NCI-H446 (cell line): ENCODE results near the gene TM4SF20.
"Not testable (repeated sequence)": the region's sequence is repeated elsewhere in the genome, so short reads cannot be mapped to it uniquely, and the experiment has no call there.

Experiments
- DNase-seq, 2 experiments: peaks; one replicate each; lab custom pipeline; 2025; lab: John Stamatoyannopoulos, UW

The TM4SF20 gene

GRCh38 chr2:227398684-227399670, 19.9 kb upstream of the TM4SF20 start:
- no peak for DNase-seq

- no peak for DNase-seq
These were observed 18.5 kb upstream of the TM4SF20 start for GRCh38 chr2:227397562-227397961.

- DNase-seq = no peak
These were observed 16.4 kb upstream of the TM4SF20 start for GRCh38 chr2:227395556-227395955.

- DNase-seq = no peak
These were observed 15.3 kb upstream of the TM4SF20 start for GRCh38 chr2:227394401-227394800.

GRCh38 chr2:227390468-227391256, 11.6 kb upstream of the TM4SF20 start:
- DNase-seq = no peak

GRCh38 chr2:227389661-227390060, 10.6 kb upstream of the TM4SF20 start:
- DNase-seq = no peak

GRCh38 chr2:227389231-227389630, 10.1 kb upstream of the TM4SF20 start:
- DNase-seq = no peak

GRCh38 chr2:227388537-227389011, 9.5 kb upstream of the TM4SF20 start:
- no peak for DNase-seq

GRCh38 chr2:227387583-227387982, 8.5 kb upstream of the TM4SF20 start, which contains the start of gene SCYGR1:
TSS of gene SCYGR1 (minus strand) at chr2:227387949. CDS start at chr2:227387949, 0 bp downstream.
- DNase-seq = not testable (repeated sequence)

GRCh38 chr2:227386630-227387029, 7.5 kb upstream of the TM4SF20 start:
- no peak for DNase-seq

GRCh38 chr2:227383686-227384085, 4.6 kb upstream of the TM4SF20 start:
- no peak for DNase-seq

- DNase-seq = not testable (repeated sequence)
These were observed 3.2 kb upstream of the TM4SF20 start for GRCh38 chr2:227382241-227382835.

- DNase-seq = no peak
These were observed 729 bp downstream of the TM4SF20 start for GRCh38 chr2:227378371-227378782.

- DNase-seq = no peak
These were observed 1.4 kb downstream of the TM4SF20 start for GRCh38 chr2:227377467-227378351.

- DNase-seq = no peak
These were observed 2.3 kb downstream of the TM4SF20 start for GRCh38 chr2:227376656-227377396.

- DNase-seq = no peak
These were observed 4.9 kb downstream of the TM4SF20 start for GRCh38 chr2:227374158-227374557.

- no peak for DNase-seq
These were observed 5.7 kb downstream of the TM4SF20 start for GRCh38 chr2:227373389-227373788.

- no peak for DNase-seq
These were observed 8.3 kb downstream of the TM4SF20 start for GRCh38 chr2:227370791-227371312.

GRCh38 chr2:227370092-227370491, 9.0 kb downstream of the TM4SF20 start:
- no peak for DNase-seq

- DNase-seq = no peak
These were observed 10.5 kb downstream of the TM4SF20 start for GRCh38 chr2:227368574-227368973.
